ENCODE data around the gene SECISBP2L. TPM values are rescaled to one million over a fixed set of nuclear protein-coding genes. Genes with fewer than 3 reads are reported as not detected.

SECISBP2L gene
- total RNA-seq, 1 experiment from 2014 or later, result 40.5 TPM

GRCh38 chr15:48981941-48982340 lies 64.3 kb downstream of the SECISBP2L start:
- Histone ChIP-seq H3K36me3 (ENCODE audit: control insufficient read depth, insufficient read depth, low read length) (no peaks in the 10 kb centered on the region), H3K27ac (ENCODE audit: low read length) (no peak overlapping the region), H3K9me3 (ENCODE audit: control insufficient read depth, insufficient read depth, low read depth, low read length) (no peaks in the 10 kb centered on the region), H3K4me3 (ENCODE audit: low read depth in 2 of 2, low read length in 2 of 2) (no peak overlapping the region), H3K4me1 (ENCODE audit: control insufficient read depth, insufficient read depth, low read length) (no peaks in the 10 kb centered on the region), H3K27me3 (ENCODE audit: control insufficient read depth, insufficient read depth, low read length) (no peaks in the 10 kb centered on the region)
- in situ Hi-C loops (cut with HindIII; ENCODE audit: low pct_unique_long_range_greater_than_20kb, low sequenced_read_pairs) (no loop called here), intact Hi-C loops (cut with micrococcal nuclease; ENCODE audit: unreplicated experiment) (no loop called here)
- ChIA-PET POLR2A (no interaction called here), CTCF (no interaction called here)
- DNase-seq (ENCODE audit: low read depth, low spot score), result no peak
- no peak for ATAC-seq
- BruUV-seq (replicated peaks), result no TSS peak
- TF ChIP-seq SIN3A (IDR thresholded peaks at IDR 0.05; ENCODE audit: borderline replicate concordance, insufficient read depth, low read depth, low read length) (no peak), POLR2AphosphoS5 (IDR thresholded peaks at IDR 0.05; ENCODE audit: low read depth, low read length) (no peak), TCF7L2 (IDR thresholded peaks at IDR 0.05; ENCODE audit: low read depth, low read length) (no peak)
- TF ChIP-seq, protein P1, sequence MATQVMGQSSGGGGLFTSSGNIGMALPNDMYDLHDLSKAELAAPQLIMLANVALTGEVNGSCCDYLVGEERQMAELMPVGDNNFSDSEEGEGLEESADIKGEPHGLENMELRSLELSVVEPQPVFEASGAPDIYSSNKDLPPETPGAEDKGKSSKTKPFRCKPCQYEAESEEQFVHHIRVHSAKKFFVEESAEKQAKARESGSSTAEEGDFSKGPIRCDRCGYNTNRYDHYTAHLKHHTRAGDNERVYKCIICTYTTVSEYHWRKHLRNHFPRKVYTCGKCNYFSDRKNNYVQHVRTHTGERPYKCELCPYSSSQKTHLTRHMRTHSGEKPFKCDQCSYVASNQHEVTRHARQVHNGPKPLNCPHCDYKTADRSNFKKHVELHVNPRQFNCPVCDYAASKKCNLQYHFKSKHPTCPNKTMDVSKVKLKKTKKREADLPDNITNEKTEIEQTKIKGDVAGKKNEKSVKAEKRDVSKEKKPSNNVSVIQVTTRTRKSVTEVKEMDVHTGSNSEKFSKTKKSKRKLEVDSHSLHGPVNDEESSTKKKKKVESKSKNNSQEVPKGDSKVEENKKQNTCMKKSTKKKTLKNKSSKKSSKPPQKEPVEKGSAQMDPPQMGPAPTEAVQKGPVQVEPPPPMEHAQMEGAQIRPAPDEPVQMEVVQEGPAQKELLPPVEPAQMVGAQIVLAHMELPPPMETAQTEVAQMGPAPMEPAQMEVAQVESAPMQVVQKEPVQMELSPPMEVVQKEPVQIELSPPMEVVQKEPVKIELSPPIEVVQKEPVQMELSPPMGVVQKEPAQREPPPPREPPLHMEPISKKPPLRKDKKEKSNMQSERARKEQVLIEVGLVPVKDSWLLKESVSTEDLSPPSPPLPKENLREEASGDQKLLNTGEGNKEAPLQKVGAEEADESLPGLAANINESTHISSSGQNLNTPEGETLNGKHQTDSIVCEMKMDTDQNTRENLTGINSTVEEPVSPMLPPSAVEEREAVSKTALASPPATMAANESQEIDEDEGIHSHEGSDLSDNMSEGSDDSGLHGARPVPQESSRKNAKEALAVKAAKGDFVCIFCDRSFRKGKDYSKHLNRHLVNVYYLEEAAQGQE (IDR thresholded peaks at IDR 0.05; ENCODE audit: insufficient read depth in 1 of 2, low read depth in 2 of 2, low read length in 1 of 2), result no peak
- TF ChIP-seq, protein P2, sequence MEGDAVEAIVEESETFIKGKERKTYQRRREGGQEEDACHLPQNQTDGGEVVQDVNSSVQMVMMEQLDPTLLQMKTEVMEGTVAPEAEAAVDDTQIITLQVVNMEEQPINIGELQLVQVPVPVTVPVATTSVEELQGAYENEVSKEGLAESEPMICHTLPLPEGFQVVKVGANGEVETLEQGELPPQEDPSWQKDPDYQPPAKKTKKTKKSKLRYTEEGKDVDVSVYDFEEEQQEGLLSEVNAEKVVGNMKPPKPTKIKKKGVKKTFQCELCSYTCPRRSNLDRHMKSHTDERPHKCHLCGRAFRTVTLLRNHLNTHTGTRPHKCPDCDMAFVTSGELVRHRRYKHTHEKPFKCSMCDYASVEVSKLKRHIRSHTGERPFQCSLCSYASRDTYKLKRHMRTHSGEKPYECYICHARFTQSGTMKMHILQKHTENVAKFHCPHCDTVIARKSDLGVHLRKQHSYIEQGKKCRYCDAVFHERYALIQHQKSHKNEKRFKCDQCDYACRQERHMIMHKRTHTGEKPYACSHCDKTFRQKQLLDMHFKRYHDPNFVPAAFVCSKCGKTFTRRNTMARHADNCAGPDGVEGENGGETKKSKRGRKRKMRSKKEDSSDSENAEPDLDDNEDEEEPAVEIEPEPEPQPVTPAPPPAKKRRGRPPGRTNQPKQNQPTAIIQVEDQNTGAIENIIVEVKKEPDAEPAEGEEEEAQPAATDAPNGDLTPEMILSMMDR (IDR thresholded peaks at IDR 0.05), result no peak

- TF ChIP-seq, protein P1 (IDR thresholded peaks at IDR 0.05; ENCODE audit: insufficient read depth in 1 of 2, low read depth in 2 of 2, low read length in 1 of 2), result no peak
- TF ChIP-seq POLR2AphosphoS5 (IDR thresholded peaks at IDR 0.05; ENCODE audit: low read depth, low read length) (no peak), SIN3A (IDR thresholded peaks at IDR 0.05; ENCODE audit: borderline replicate concordance, insufficient read depth, low read depth, low read length) (no peak), TCF7L2 (IDR thresholded peaks at IDR 0.05; ENCODE audit: low read depth, low read length) (no peak)
- TF ChIP-seq, protein P2 (IDR thresholded peaks at IDR 0.05), result no peak
- H3K36me3 ChIP-seq (ENCODE audit: control insufficient read depth, insufficient read depth, low read length), result no peaks in the 10 kb centered on the region
- DNase-seq (ENCODE audit: low read depth, low spot score) (no peak), ATAC-seq (no peak)
- POLR2A ChIA-PET, result no interaction called here
- H3K4me3 ChIP-seq (ENCODE audit: low read depth in 2 of 2, low read length in 2 of 2), result no peak overlapping the region
- BruUV-seq (replicated peaks), result no TSS peak
- no peaks in the 10 kb centered on the region for H3K9me3 ChIP-seq (ENCODE audit: control insufficient read depth, insufficient read depth, low read depth, low read length)
- peaks cover 6% of the 10 kb centered on the region for H3K4me1 ChIP-seq (ENCODE audit: control insufficient read depth, insufficient read depth, low read length)
- intact Hi-C loops (cut with micrococcal nuclease; ENCODE audit: unreplicated experiment) (no loop called here), in situ Hi-C loops (cut with HindIII; ENCODE audit: low pct_unique_long_range_greater_than_20kb, low sequenced_read_pairs) (no loop called here)
- CTCF ChIA-PET, result no interaction called here
- H3K27me3 ChIP-seq (ENCODE audit: control insufficient read depth, insufficient read depth, low read length), result no peaks in the 10 kb centered on the region
- no peak overlapping the region for H3K27ac ChIP-seq (ENCODE audit: low read length)
These were observed 67.6 kb downstream of the SECISBP2L start for GRCh38 chr15:48978638-48979037.
